NB4 (cell line): Measurements from ENCODE around the gene ACOT9.

Source experiments
- CTCF ChIP-seq: IDR thresholded peaks from one replicate; pipeline ENCODE4 v1.5.1; 2012; ENCODE audit warnings: low read depth, low read length
- MAX ChIP-seq: IDR thresholded peaks from 2 replicates; pipeline ENCODE4 v1.6.1; 2011; ENCODE audit warnings: low read depth, low read length
- MYC ChIP-seq: IDR thresholded peaks from 2 replicates; pipeline ENCODE4 v1.6.1; 2011; ENCODE audit warnings: low read depth, low read length
- POLR2A ChIP-seq: IDR thresholded peaks from 2 replicates; pipeline ENCODE4 v1.6.1; 2011; ENCODE audit warnings: mild to moderate bottlenecking; ENCODE audit not compliant: insufficient read length; ENCODE audit errors: extremely low read depth

GRCh38 chrX:23765449-23765848 lies 22.4 kb upstream of the ACOT9 start:
- no peak for TF ChIP-seq CTCF
- TF ChIP-seq POLR2A = no peak
- TF ChIP-seq MYC = no peak
- TF ChIP-seq MAX = no peak
